Activated T-cell treated with anti-CD3 and anti-CD28 coated beads for 24 hours (primary cell): ENCODE results near the gene SOD1.
A peak's percentile ranks its signal among the peaks of the same experiment; 100 is the strongest.
"Not testable (repeated sequence)": the region's sequence is repeated elsewhere in the genome, so short reads cannot be mapped to it uniquely, and the experiment has no call there.

Experiments
- DNase-seq: peaks from one replicate; pipeline ENCODE4 v3.0.0-alpha.2; 2020; ENCODE audit warnings: low read depth

Gene SOD1

GRCh38 chr21:31656199-31657095 is 3.0 kb upstream of the SOD1 start:
- peak; percentile 36 for DNase-seq

- DNase-seq: no peak
Observed at GRCh38 chr21:31658053-31658452, 1.4 kb upstream of the SOD1 start.

GRCh38 chr21:31659286-31659535 is 282 bp upstream of the SOD1 start:
- no peak for DNase-seq

GRCh38 chr21:31660259-31660565 is 719 bp downstream of the SOD1 start:
- no peak for DNase-seq

GRCh38 chr21:31660591-31660990 is 1.1 kb downstream of the SOD1 start:
- DNase-seq: no peak

GRCh38 chr21:31663584-31664249 is 4.2 kb downstream of the SOD1 start:
- DNase-seq: no peak

- no peak for DNase-seq
Observed at GRCh38 chr21:31665397-31665796, 5.9 kb downstream of the SOD1 start.

- not testable (repeated sequence) for DNase-seq
Observed at GRCh38 chr21:31665869-31666268, 6.4 kb downstream of the SOD1 start.

GRCh38 chr21:31666445-31667010 is 7.0 kb downstream of the SOD1 start:
- no peak for DNase-seq

GRCh38 chr21:31667132-31667531 is 7.6 kb downstream of the SOD1 start:
- no peak for DNase-seq

- DNase-seq: no peak
Observed at GRCh38 chr21:31667639-31668038, 8.1 kb downstream of the SOD1 start.

GRCh38 chr21:31668651-31669491 is 9.4 kb downstream of the SOD1 start:
- DNase-seq: no peak

GRCh38 chr21:31670070-31670469 is 10.6 kb downstream of the SOD1 start:
- DNase-seq: no peak

- DNase-seq: no peak
Observed at GRCh38 chr21:31671146-31671716, 11.7 kb downstream of the SOD1 start.

- no peak for DNase-seq
Observed at GRCh38 chr21:31671931-31672330, 12.4 kb downstream of the SOD1 start.

GRCh38 chr21:31673321-31673912 is 13.9 kb downstream of the SOD1 start:
- no peak for DNase-seq

- DNase-seq: no peak
Observed at GRCh38 chr21:31675318-31675717, 15.8 kb downstream of the SOD1 start.

- DNase-seq: no peak
Observed at GRCh38 chr21:31675960-31676359, 16.5 kb downstream of the SOD1 start.

GRCh38 chr21:31677047-31677446 is 17.6 kb downstream of the SOD1 start:
- no peak for DNase-seq

- no peak for DNase-seq
Observed at GRCh38 chr21:31678478-31678877, 19.0 kb downstream of the SOD1 start.

GRCh38 chr21:31682620-31683019 is 23.1 kb downstream of the SOD1 start:
- no peak for DNase-seq

GRCh38 chr21:31683029-31683428 is 23.5 kb downstream of the SOD1 start:
- no peak for DNase-seq
